Body of pancreas (tissue), 4 donors: ENCODE data around the gene PCDHGB1. TPM values are rescaled to one million over a fixed set of nuclear protein-coding genes. Genes with fewer than 3 reads are reported as not detected.
"Not testable (repeated sequence)": the region's sequence is repeated elsewhere in the genome, so short reads cannot be mapped to it uniquely, and the experiment has no call there.

ENCODE experiments used
- ATAC-seq: fragments of 150-250 bp; one replicate; pipeline ENCODE4 v1.9.1; 2016
- DNase-seq, 4 donors: peaks; one replicate each; pipeline ENCODE4 v3.0.0-alpha.2; 2019
- H3K27ac ChIP-seq, 4 donors: fragments of 200-600 bp; sonication (generic); 1 replicate in 3 of 4; 2 replicates in 1 of 4; pipeline versions ENCODE4 v1.5.1 to v1.6.1; 2016 to 2019; ENCODE audit warnings: mild to moderate bottlenecking in 1 of 4, mixed read lengths in 1 of 4, moderate library complexity in 1 of 4
- H3K27me3 ChIP-seq, 2 donors: fragments of 200-600 bp; sonication (generic); one replicate each; pipeline ENCODE4 v1.6.0; 2016; ENCODE audit warnings: mild to moderate bottlenecking in 1 of 2
- H3K36me3 ChIP-seq, 2 donors: fragments of 200-600 bp; sonication (generic); replicated peaks in 1 of 2; 2 replicates each; pipeline ENCODE4 v1.5.1; 2016; ENCODE audit warnings: low read depth in 2 of 2; ENCODE audit not compliant: insufficient read depth in 1 of 2
- H3K4me1 ChIP-seq: fragments of 200-600 bp; sonication (generic); one replicate; pipeline ENCODE4 v1.6.0; 2016
- H3K4me3 ChIP-seq, 2 donors: fragments of 200-600 bp; sonication (generic); 1 replicate in 1 of 2; 2 replicates in 1 of 2; pipeline ENCODE4 v1.5.1; 2016 to 2019
- H3K9me3 ChIP-seq, 3 donors: fragments of 200-600 bp; sonication (generic); 1 replicate in 2 of 3; 2 replicates in 1 of 3; pipeline ENCODE4 v1.5.1; 2016
- CTCF ChIP-seq, 7 experiments: fragments of 450-650 bp in 4 of 7; fragments of 200-600 bp in 3 of 7; sonication (generic) in 3 of 7; IDR thresholded peaks; one replicate each; pipeline ENCODE4 v1.5.1; 2016 to 2019; ENCODE audit warnings: antibody characterized with exemption in 7 of 7
- POLR2A ChIP-seq, 3 donors: fragments of 450-650 bp; IDR thresholded peaks; one replicate each; pipeline ENCODE4 v1.6.1; 2016; ENCODE audit warnings: antibody characterized with exemption in 3 of 3, mild to moderate bottlenecking in 2 of 3
- WGBS, 2 donors: methylation state at CpG; one replicate each; pipeline ENCODE4 v1.1.5; 2017; 5-methylcytosine and 5-hydroxymethylcytosine counted together
- intact Hi-C: fragments of 100-400 bp; cut with DNase I; formaldehyde crosslinking; loops from one replicate; pipeline ENCODE4 v1.15.1; 2023
- total RNA-seq, 2 donors: library from RNA; depleted of rRNA; stranded (reverse); fragments of >200 nt; gene quantifications; one replicate each; pipeline ENCODE4 v1.1.0, GENCODE V29; 2016

PCDHGB1 gene
- total RNA-seq, 2 donors from 2014 or later, result 3.9 to 6.9 TPM

GRCh38 chr5:141382469-141383294 lies 32.8 kb downstream of the PCDHGB1 start, which contains the start of gene PCDHGA7:
PCDHGA7 (plus strand) TSS chr5:141382742; CDS start chr5:141382900, 158 bp downstream.
- DNase-seq (no peak), ATAC-seq (no peak)
- Histone ChIP-seq H3K36me3 (no peaks in the 10 kb centered on the region), H3K9me3 (peaks cover 0 to 55% (median 3%) of the 10 kb centered on the region in 3 donors), H3K4me3 (peak within 1 kb of the TSS in 1 of 2 donors; percentile 0), H3K27me3 (no peaks in the 10 kb centered on the region), H3K4me1 (no peaks in the 10 kb centered on the region), H3K27ac (no peak within 1 kb of the TSS)
- intact Hi-C loops, result no loop called here
- TF ChIP-seq POLR2A (IDR thresholded peaks at IDR 0.05) (no peak), CTCF (IDR thresholded peaks at IDR 0.05) (peak in 3 of 7 experiments; percentile 7 to 16 (median 16))
- 9 to 17% methylated on average over 24 to 37 of the region's 37 CpGs for WGBS, 2 donors

GRCh38 chr5:141383345-141383744 lies 33.4 kb downstream of the PCDHGB1 start:
- WGBS, 2 donors, result 27 to 35% methylated on average over 14 to 21 of the region's 21 CpGs
- Histone ChIP-seq H3K36me3 (no peaks in the 10 kb centered on the region), H3K27ac (no peak overlapping the region), H3K9me3 (peaks cover 0 to 56% (median 3%) of the 10 kb centered on the region in 3 donors), H3K27me3 (no peaks in the 10 kb centered on the region), H3K4me3 (no peak overlapping the region), H3K4me1 (no peaks in the 10 kb centered on the region)
- no peak for ATAC-seq
- no peak for TF ChIP-seq CTCF (IDR thresholded peaks at IDR 0.05)
- TF ChIP-seq POLR2A (IDR thresholded peaks at IDR 0.05), result no peak
- intact Hi-C loops, result no loop called here
- DNase-seq, result no peak

DNA sequence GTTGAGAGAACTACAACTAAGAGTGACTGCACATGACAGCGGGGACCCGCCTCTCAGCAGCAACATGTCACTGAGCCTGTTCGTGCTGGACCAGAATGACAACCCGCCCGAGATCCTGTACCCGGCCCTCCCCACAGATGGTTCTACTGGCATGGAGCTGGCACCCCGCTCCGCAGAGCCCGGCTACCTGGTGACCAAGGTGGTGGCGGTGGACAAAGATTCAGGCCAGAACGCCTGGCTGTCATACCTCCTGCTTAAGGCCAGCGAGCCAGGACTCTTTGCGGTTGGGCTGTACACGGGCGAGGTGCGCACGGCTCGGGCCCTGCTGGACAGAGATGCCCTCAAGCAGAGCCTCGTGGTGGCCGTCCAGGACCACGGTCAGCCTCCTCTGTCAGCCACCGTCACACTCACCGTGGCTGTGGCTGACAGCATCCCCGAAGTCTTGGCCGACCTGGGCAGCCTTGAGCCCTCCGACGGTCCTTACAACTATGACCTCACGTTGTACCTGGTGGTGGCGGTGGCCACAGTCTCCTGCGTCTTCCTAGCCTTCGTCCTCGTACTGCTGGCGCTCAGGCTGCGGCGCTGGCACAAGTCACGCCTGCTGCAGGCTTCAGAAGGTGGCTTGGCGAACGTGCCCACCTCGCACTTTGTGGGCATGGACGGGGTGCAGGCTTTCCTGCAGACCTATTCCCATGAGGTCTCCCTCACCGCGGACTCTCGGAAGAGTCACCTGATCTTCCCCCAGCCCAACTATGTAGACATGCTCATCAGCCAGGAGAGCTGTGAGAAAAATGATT lies 34.8 kb downstream of the PCDHGB1 start:
- H3K4me1 ChIP-seq, result no peaks in the 10 kb centered on the region
- H3K27ac ChIP-seq, result no peak overlapping the region
- no peak for DNase-seq
- TF ChIP-seq CTCF (IDR thresholded peaks at IDR 0.05) (no peak), POLR2A (IDR thresholded peaks at IDR 0.05) (no peak)
- intact Hi-C loops, result no loop called here
- no peaks in the 10 kb centered on the region for H3K36me3 ChIP-seq
- WGBS, 2 donors, result 35 to 55% methylated on average over 16 to 42 of the region's 43 CpGs
- no peak overlapping the region for H3K4me3 ChIP-seq
- H3K27me3 ChIP-seq, result no peaks in the 10 kb centered on the region
- ATAC-seq, result no peak
- H3K9me3 ChIP-seq, result peaks cover 0 to 65% (median 7%) of the 10 kb centered on the region in 3 donors

GRCh38 chr5:141387557-141388311 lies 37.8 kb downstream of the PCDHGB1 start, which contains the start of gene PCDHGB4:
PCDHGB4 (plus strand) TSS chr5:141387698; CDS start chr5:141387885, 187 bp downstream.
- not testable (repeated sequence) for H3K4me3 ChIP-seq
- peak in 2 of 4 donors; percentile 26 to 32 for DNase-seq
- 8 to 12% methylated on average over 17 to 23 of the region's 40 CpGs for WGBS, 2 donors

More at GRCh38 chr5:141387557-141388311, 37.8 kb downstream of the PCDHGB1 start, which contains the start of gene PCDHGB4:
- peak; percentile 62 for ATAC-seq
- TF ChIP-seq CTCF (IDR thresholded peaks at IDR 0.05), result peak in 4 of 7 experiments; percentile 27 to 34 (median 32)
- H3K36me3 ChIP-seq, intact Hi-C loops, H3K27me3 ChIP-seq, H3K27ac ChIP-seq, H3K4me1 ChIP-seq: not testable (repeated sequence)
- H3K9me3 ChIP-seq, result peaks cover 0 to 68% (median 12%) of the 10 kb centered on the region in 3 donors
